Mammary epithelial cell (primary cell): Measurements from ENCODE around the gene SEZ6L2.

ENCODE experiments used
- EZH2 ChIP-seq: IDR thresholded peaks from 2 replicates; pipeline ENCODE4 v1.6.1; 2012; ENCODE audit warnings: low read length, inconsistent platforms, borderline replicate concordance
- TF ChIP-seq, protein P1 (sequence below), 2 donors: IDR thresholded peaks in 1 of 2; conservative IDR thresholded peaks in 1 of 2; 2 replicates each; pipeline ENCODE4 v1.5.1; 2011 to 2012; ENCODE audit warnings: inconsistent platforms in 2 of 2, low read length in 2 of 2, mild to moderate bottlenecking in 2 of 2, control low read depth in 1 of 2, low read depth in 1 of 2; ENCODE audit not compliant: insufficient read depth in 1 of 2; ENCODE audit errors: extremely low read depth in 1 of 2

DNA sequence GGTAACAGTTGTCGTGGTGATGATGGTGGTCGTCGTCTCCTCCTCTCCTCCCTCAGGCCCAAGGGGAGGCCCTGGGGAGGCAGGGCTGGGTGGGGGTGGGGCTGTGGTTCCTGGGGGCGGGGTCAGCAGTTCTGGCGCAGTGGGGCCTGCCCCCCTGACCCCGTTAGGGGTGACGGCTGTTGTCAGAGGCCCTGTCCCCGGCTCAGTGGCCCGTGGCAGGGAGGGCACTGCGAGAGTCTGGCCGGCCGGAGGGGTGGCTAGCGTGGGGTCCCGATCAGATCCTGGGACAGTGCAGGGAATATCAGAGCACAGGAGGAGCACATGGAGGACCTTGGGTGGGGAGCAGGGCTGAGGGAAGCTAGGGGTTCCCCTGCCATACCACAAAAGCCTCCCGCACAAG is 2.5 kb downstream of the SEZ6L2 start:
- TF ChIP-seq, protein P1, sequence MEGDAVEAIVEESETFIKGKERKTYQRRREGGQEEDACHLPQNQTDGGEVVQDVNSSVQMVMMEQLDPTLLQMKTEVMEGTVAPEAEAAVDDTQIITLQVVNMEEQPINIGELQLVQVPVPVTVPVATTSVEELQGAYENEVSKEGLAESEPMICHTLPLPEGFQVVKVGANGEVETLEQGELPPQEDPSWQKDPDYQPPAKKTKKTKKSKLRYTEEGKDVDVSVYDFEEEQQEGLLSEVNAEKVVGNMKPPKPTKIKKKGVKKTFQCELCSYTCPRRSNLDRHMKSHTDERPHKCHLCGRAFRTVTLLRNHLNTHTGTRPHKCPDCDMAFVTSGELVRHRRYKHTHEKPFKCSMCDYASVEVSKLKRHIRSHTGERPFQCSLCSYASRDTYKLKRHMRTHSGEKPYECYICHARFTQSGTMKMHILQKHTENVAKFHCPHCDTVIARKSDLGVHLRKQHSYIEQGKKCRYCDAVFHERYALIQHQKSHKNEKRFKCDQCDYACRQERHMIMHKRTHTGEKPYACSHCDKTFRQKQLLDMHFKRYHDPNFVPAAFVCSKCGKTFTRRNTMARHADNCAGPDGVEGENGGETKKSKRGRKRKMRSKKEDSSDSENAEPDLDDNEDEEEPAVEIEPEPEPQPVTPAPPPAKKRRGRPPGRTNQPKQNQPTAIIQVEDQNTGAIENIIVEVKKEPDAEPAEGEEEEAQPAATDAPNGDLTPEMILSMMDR (conservative IDR thresholded peaks at IDR 0.05 in 1 of 2, IDR thresholded peaks at IDR 0.05 in 1 of 2; ENCODE audit: extremely low read depth in 1 of 2, insufficient read depth in 1 of 2, low read depth in 1 of 2, low read length in 2 of 2) = no peak
- TF ChIP-seq EZH2 = no peak
